ENCODE measurements around the gene GRK5.
"Not testable (repeated sequence)": the region's sequence is repeated elsewhere in the genome, so short reads cannot be mapped to it uniquely, and the experiment has no call there.

Gene GRK5

GRCh38 chr10:119423510-119424257 lies 216.3 kb downstream of the GRK5 start:
- no peak for DNase-seq (ENCODE audit: low read depth)

GRCh38 chr10:119424258-119424975 lies 217.0 kb downstream of the GRK5 start:
- no peak for DNase-seq (ENCODE audit: low read depth)

- no peak for DNase-seq (ENCODE audit: low read depth)
Observed at GRCh38 chr10:119425102-119425880, 217.9 kb downstream of the GRK5 start.

GRCh38 chr10:119425881-119426170 lies 218.5 kb downstream of the GRK5 start:
- no peak for DNase-seq (ENCODE audit: low read depth)

- no peak for DNase-seq (ENCODE audit: low read depth)
Observed at GRCh38 chr10:119426699-119427098, 219.3 kb downstream of the GRK5 start.

GRCh38 chr10:119427263-119427864 lies 220.0 kb downstream of the GRK5 start:
- DNase-seq (ENCODE audit: low read depth), result no peak

GRCh38 chr10:119428789-119429188 lies 221.4 kb downstream of the GRK5 start:
- DNase-seq (ENCODE audit: low read depth), result no peak

GRCh38 chr10:119429771-119430170 lies 222.4 kb downstream of the GRK5 start:
- DNase-seq (ENCODE audit: low read depth), result no peak

GRCh38 chr10:119431034-119431772 lies 223.8 kb downstream of the GRK5 start:
- DNase-seq (ENCODE audit: low read depth), result no peak

GRCh38 chr10:119431773-119432135 lies 224.4 kb downstream of the GRK5 start:
- no peak for DNase-seq (ENCODE audit: low read depth)

- not testable (repeated sequence) for DNase-seq (ENCODE audit: low read depth)
Observed at GRCh38 chr10:119434942-119435341, 227.6 kb downstream of the GRK5 start.

- no peak for DNase-seq (ENCODE audit: low read depth)
Observed at GRCh38 chr10:119438717-119439116, 231.3 kb downstream of the GRK5 start.

GRCh38 chr10:119439922-119440321 lies 232.6 kb downstream of the GRK5 start:
- DNase-seq (ENCODE audit: low read depth), result no peak

- DNase-seq (ENCODE audit: low read depth), result no peak
Observed at GRCh38 chr10:119441151-119441821, 233.9 kb downstream of the GRK5 start.

GRCh38 chr10:119441921-119442757 lies 234.8 kb downstream of the GRK5 start:
- DNase-seq (ENCODE audit: low read depth), result no peak

GRCh38 chr10:119442758-119443060 lies 235.3 kb downstream of the GRK5 start:
- DNase-seq (ENCODE audit: low read depth), result no peak

GRCh38 chr10:119443441-119443840 lies 236.1 kb downstream of the GRK5 start:
- DNase-seq (ENCODE audit: low read depth), result no peak

- DNase-seq (ENCODE audit: low read depth), result no peak
Observed at GRCh38 chr10:119443970-119444660, 236.7 kb downstream of the GRK5 start.

- no peak for DNase-seq (ENCODE audit: low read depth)
Observed at GRCh38 chr10:119444866-119445265, 237.5 kb downstream of the GRK5 start.

GRCh38 chr10:119445311-119445934 lies 238.1 kb downstream of the GRK5 start:
- peak; percentile 75 for DNase-seq (ENCODE audit: low read depth)
